ENCODE data around the gene RIMKLB. TPM values are rescaled to one million over a fixed set of nuclear protein-coding genes. Genes with fewer than 3 reads are reported as not detected.

RIMKLB gene
- total RNA-seq, 1 experiment from 2014 or later: 0.39 TPM

- H3K4me1 ChIP-seq (ENCODE audit: control insufficient read depth in 1 of 2, insufficient read depth in 2 of 2, low read length in 2 of 2): no peaks in the 10 kb centered on the region
- no peak within 1 kb of the TSS for H3K4me2 ChIP-seq (ENCODE audit: low read length)
- H3K9ac ChIP-seq (ENCODE audit: low read length): no peak within 1 kb of the TSS
- RAD21 ChIA-PET (ENCODE audit: low non-redundant PET in 1 of 2, low total read pairs in 2 of 2, uncharacterized antibody in 2 of 2, unreplicated experiment in 2 of 2): no interaction called here
- H3K9me3 ChIP-seq (ENCODE audit: control insufficient read depth in 1 of 2, insufficient read depth in 1 of 2, low read depth in 1 of 2, low read length in 2 of 2): no peaks in the 10 kb centered on the region
- DNase-seq (ENCODE audit: low read depth, low spot score): no peak
- no peaks in the 10 kb centered on the region for H4K20me1 ChIP-seq (ENCODE audit: insufficient read depth)
- no peak within 1 kb of the TSS for H2AFZ ChIP-seq (ENCODE audit: low read depth, low read length, poor library complexity, severe bottlenecking)
- H3K79me2 ChIP-seq (ENCODE audit: insufficient read depth, low read length): no peaks in the 10 kb centered on the region
- H3K9me2 ChIP-seq (ENCODE audit: insufficient read depth): no peaks in the 10 kb centered on the region
- no peaks in the 10 kb centered on the region for H3K36me3 ChIP-seq (ENCODE audit: control insufficient read depth in 1 of 2, insufficient read depth in 2 of 2, low read length in 2 of 2)
- CTCF ChIA-PET: interaction anchor here (1.2 kb wide), 2 partner anchors 38 to 165 kb away, joined by 3 read pairs; no protein-coding TSS in a partner anchor
- no peak within 1 kb of the TSS for H3K27ac ChIP-seq (ENCODE audit: low read depth, low read length)
- BruUV-seq (replicated peaks): no TSS peak
- no peak for TF ChIP-seq POLR2A (IDR thresholded peaks at IDR 0.05; ENCODE audit: borderline replicate concordance, extremely low read depth, insufficient read depth, insufficient read length)
- TF ChIP-seq CEBPB (IDR thresholded peaks at IDR 0.05; ENCODE audit: low read depth): no peak
- no peak for TF ChIP-seq CTCF (IDR thresholded peaks at IDR 0.05 in 2 of 3, conservative IDR thresholded peaks at IDR 0.05 in 1 of 3; ENCODE audit: borderline replicate concordance in 1 of 3, insufficient read depth in 1 of 3, low read depth in 2 of 3, low read length in 2 of 3)
- TF ChIP-seq SRF (IDR thresholded peaks at IDR 0.05; ENCODE audit: low read depth): no peak
- no peak for TF ChIP-seq YY1 (IDR thresholded peaks at IDR 0.05; ENCODE audit: extremely low read depth, insufficient replicate concordance, low read depth, low read length)
- TF ChIP-seq CBX3 (IDR thresholded peaks at IDR 0.05; ENCODE audit: low read depth): no peak
- TF ChIP-seq ATF3 (IDR thresholded peaks at IDR 0.05): no peak
- TF ChIP-seq FOSL1 (IDR thresholded peaks at IDR 0.05; ENCODE audit: low read depth): no peak
- no peak for TF ChIP-seq REST (IDR thresholded peaks at IDR 0.05; ENCODE audit: low read depth)
- no peak for TF ChIP-seq RAD21 (IDR thresholded peaks at IDR 0.05; ENCODE audit: low read depth)
- TF ChIP-seq ZBTB33 (IDR thresholded peaks at IDR 0.05; ENCODE audit: extremely low read depth, insufficient replicate concordance, low read length): no peak
- TF ChIP-seq SIN3A (IDR thresholded peaks at IDR 0.05; ENCODE audit: low read depth): no peak
- TF ChIP-seq JUND (IDR thresholded peaks at IDR 0.05): no peak
- no peak for TF ChIP-seq TCF7L2 (IDR thresholded peaks at IDR 0.05; ENCODE audit: borderline replicate concordance, extremely low read depth, insufficient read depth, insufficient read length)
- no peak for TF ChIP-seq POLR2AphosphoS5 (IDR thresholded peaks at IDR 0.05; ENCODE audit: low read depth, low read length)
- no peak within 1 kb of the TSS for H3K4me3 ChIP-seq (replicated peaks in 1 of 2; ENCODE audit: low read depth in 1 of 2, low read length in 2 of 2)
- H3K27me3 ChIP-seq (ENCODE audit: insufficient read depth, low read length): no peaks in the 10 kb centered on the region
- POLR2A ChIA-PET: no interaction called here
- ATAC-seq: no peak; the same call in 1 of the 2 replicates
- intact Hi-C loops (cut with micrococcal nuclease): loop anchor here (2.0 to 10.0 kb wide), 2 partner anchors 139 to 277 kb away; partner anchors contain the start of gene CLEC4E
These were observed 124.5 kb downstream of the RIMKLB start, which contains the start of gene A2ML1 for GRCh38 chr12:8822298-8822697. TSS of gene A2ML1 (plus strand) at chr12:8822621. CDS start at chr12:8822652, 31 bp downstream.

All from HCT116 (cell line).